CD4-positive, alpha-beta memory T cell (primary cell): ENCODE data around the gene ZNF777. TPM values are rescaled to one million over a fixed set of nuclear protein-coding genes. Genes with fewer than 3 reads are reported as not detected.
"Not testable (repeated sequence)": the region's sequence is repeated elsewhere in the genome, so short reads cannot be mapped to it uniquely, and the experiment has no call there.

ENCODE experiments used
- CTCF ChIA-PET: fragments of 350-600 bp; sonication (Branson Sonifier 250); formaldehyde crosslinking; loops from one replicate; lab custom pipeline; 2021; ENCODE audit warnings: inconsistent platforms; ENCODE audit not compliant: partially characterized antibody; lab: Charles Lee
- POLR2A ChIA-PET: fragments of 350-600 bp; sonication (Branson Sonifier 250); formaldehyde crosslinking; loops from one replicate; lab custom pipeline; 2021; ENCODE audit not compliant: partially characterized antibody; lab: Charles Lee
- DNase-seq, 5 donors: peaks; one replicate each; pipeline versions ENCODE4 v3.0.0 to v3.0.0-alpha.2; 2020 to 2022; ENCODE audit warnings: mixed read lengths in 1 of 5
- H3K27ac ChIP-seq: one replicate; pipeline ENCODE4 v1.7.0; 2013; ENCODE audit warnings: low read depth, low read length
- H3K27me3 ChIP-seq: 2 replicates; pipeline ENCODE4 v1.7.0; 2013; ENCODE audit warnings: mild to moderate bottlenecking, low read length, moderate library complexity; ENCODE audit not compliant: insufficient read depth
- H3K36me3 ChIP-seq: 2 replicates; pipeline ENCODE4 v1.7.0; 2013; ENCODE audit warnings: mild to moderate bottlenecking, low read length, moderate library complexity; ENCODE audit not compliant: insufficient read depth
- H3K4me1 ChIP-seq: 2 replicates; pipeline ENCODE4 v1.7.0; 2013; ENCODE audit warnings: mild to moderate bottlenecking, low read length, moderate library complexity; ENCODE audit not compliant: insufficient read depth
- H3K4me3 ChIP-seq, 2 donors: one replicate each; pipeline ENCODE4 v1.7.0; 2013; ENCODE audit warnings: low read length in 2 of 2, mild to moderate bottlenecking in 1 of 2
- H3K9me3 ChIP-seq, 2 donors: one replicate each; pipeline ENCODE4 v1.7.0; 2013; ENCODE audit warnings: low read length in 2 of 2, control low read depth in 1 of 2; ENCODE audit not compliant: control insufficient read depth in 1 of 2
- H3K27ac Mint-ChIP-seq, 7 donors: one replicate each; pipeline ENCODE4 v1.8.0; 2020 to 2021; ENCODE audit warnings: mixed read lengths in 7 of 7, mild to moderate bottlenecking in 6 of 7, inconsistent platforms in 3 of 7, moderate library complexity in 3 of 7
- H3K27me3 Mint-ChIP-seq, 2 donors: one replicate each; pipeline ENCODE4 v1.8.0; 2020 to 2021; ENCODE audit warnings: mixed read lengths in 2 of 2
- H3K36me3 Mint-ChIP-seq, 2 donors: one replicate each; pipeline ENCODE4 v1.8.0; 2020 to 2021; ENCODE audit warnings: mixed read lengths in 2 of 2, inconsistent platforms in 1 of 2, mild to moderate bottlenecking in 1 of 2
- H3K4me1 Mint-ChIP-seq, 4 donors: one replicate each; pipeline ENCODE4 v1.8.0; 2020 to 2021; ENCODE audit warnings: mixed read lengths in 4 of 4, mild to moderate bottlenecking in 1 of 4
- H3K4me3 Mint-ChIP-seq, 8 donors: one replicate each; pipeline ENCODE4 v1.8.0; 2020 to 2021; ENCODE audit warnings: mixed read lengths in 8 of 8, mild to moderate bottlenecking in 7 of 8, moderate library complexity in 6 of 8, inconsistent platforms in 3 of 8
- H3K9me3 Mint-ChIP-seq, 8 donors: one replicate each; pipeline ENCODE4 v1.8.0; 2020 to 2021; ENCODE audit warnings: mixed read lengths in 8 of 8, mild to moderate bottlenecking in 5 of 8, inconsistent platforms in 3 of 8, moderate library complexity in 1 of 8
- intact Hi-C: fragments of 100-400 bp; cut with micrococcal nuclease; formaldehyde crosslinking; loops from one replicate; pipeline ENCODE4 v1.15.1; 2023
- polyA plus RNA-seq, 2 donors: library from polyadenylated mRNA; unstranded; fragments of 300-500 nt; fragmentation: Illumina TruSeq; gene quantifications; one replicate each; pipeline ENCODE4 v1.2.3, GENCODE V29; 2021
- total RNA-seq, 2 experiments: library from RNA; stranded (reverse); gene quantifications; one replicate each; pipeline ENCODE4 v1.2.3, GENCODE V29; 2021

ZNF777 gene
- total and polyA plus RNA-seq, 4 experiments from 2014 or later = 0.19 to 16.8 (median 9.8) TPM

DNA sequence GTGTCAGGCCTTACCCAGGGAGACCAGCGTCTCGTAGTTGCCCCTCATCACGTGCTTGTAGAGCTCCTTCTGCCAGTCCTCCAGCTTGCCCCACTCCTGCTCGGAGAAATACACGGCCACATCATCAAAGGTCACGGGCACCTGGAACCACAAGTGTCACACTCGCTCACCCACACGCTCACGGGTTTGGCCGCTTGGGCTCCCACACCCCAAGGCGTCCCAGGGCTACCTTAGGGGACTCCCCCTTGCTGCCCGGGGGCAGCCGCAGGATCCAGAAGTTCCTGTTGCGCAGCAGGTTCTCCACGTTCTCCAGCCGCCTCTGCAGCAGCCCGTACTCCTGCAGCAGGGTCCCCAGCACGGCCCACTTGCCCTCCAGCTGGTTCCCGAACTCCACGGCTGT lies 33.1 kb upstream of the ZNF777 start:
- H3K9me3 ChIP-seq, H3K27me3 Mint-ChIP-seq, POLR2A ChIA-PET, H3K4me3 ChIP-seq, H3K27ac ChIP-seq, H3K27ac Mint-ChIP-seq, DNase-seq, CTCF ChIA-PET, H3K27me3 ChIP-seq, H3K9me3 Mint-ChIP-seq, H3K4me3 Mint-ChIP-seq: not testable (repeated sequence)
- peaks cover 17 to 40% (median 27%) of the 10 kb centered on the region in 4 donors for H3K4me1 Mint-ChIP-seq
- intact Hi-C loops = loop anchor here (10.0 kb wide), 1 partner anchor 429 kb away; no protein-coding TSS in a partner anchor
- peaks cover 36% of the 10 kb centered on the region for H3K36me3 ChIP-seq
- peaks cover 42 to 64% of the 10 kb centered on the region in 2 donors for H3K36me3 Mint-ChIP-seq
- peaks cover 31% of the 10 kb centered on the region for H3K4me1 ChIP-seq

- intact Hi-C loops = loop anchor here (10.0 kb wide), 1 partner anchor 429 kb away; no protein-coding TSS in a partner anchor
- Mint-ChIP-seq H3K9me3 (peaks cover 0 to 2% (median 0%) of the 10 kb centered on the region in 8 donors), H3K27me3 (no peaks in the 10 kb centered on the region), H3K4me3 (peak overlapping the region in 1 of 8 donors; percentile 25), H3K27ac (no peak overlapping the region), H3K4me1 (peaks cover 20 to 43% (median 30%) of the 10 kb centered on the region in 4 donors), H3K36me3 (peaks cover 48 to 70% of the 10 kb centered on the region in 2 donors)
- ChIA-PET POLR2A (no interaction called here), CTCF (interaction anchor here (1.6 kb wide), 1 partner anchor 69 kb away, joined by 3 read pairs; no protein-coding TSS in a partner anchor)
- Histone ChIP-seq H3K4me3 (no peak overlapping the region), H3K36me3 (peaks cover 36% of the 10 kb centered on the region), H3K27ac (no peak overlapping the region), H3K27me3 (no peaks in the 10 kb centered on the region), H3K9me3 (no peaks in the 10 kb centered on the region), H3K4me1 (peaks cover 31% of the 10 kb centered on the region)
- DNase-seq = no peak
Measured at GRCh38 chr7:149493366-149493765, 32.5 kb upstream of the ZNF777 start.

- H3K4me3 ChIP-seq = no peak overlapping the region
- no peaks in the 10 kb centered on the region for H3K9me3 ChIP-seq
- DNase-seq = no peak
- Mint-ChIP-seq H3K27me3 (no peaks in the 10 kb centered on the region), H3K4me3 (no peak overlapping the region), H3K27ac (peak overlapping the region in 1 of 7 donors; percentile 32), H3K36me3 (peaks cover 67 to 86% of the 10 kb centered on the region in 2 donors), H3K9me3 (peaks cover 0 to 2% (median 0%) of the 10 kb centered on the region in 8 donors), H3K4me1 (peaks cover 14 to 24% (median 18%) of the 10 kb centered on the region in 4 donors)
- no peaks in the 10 kb centered on the region for H3K27me3 ChIP-seq
- POLR2A ChIA-PET = no interaction called here
- CTCF ChIA-PET = no interaction called here
- intact Hi-C loops = loop anchor here (10.0 kb wide), 1 partner anchor 425 kb away; no protein-coding TSS in a partner anchor
- peaks cover 45% of the 10 kb centered on the region for H3K36me3 ChIP-seq
- H3K27ac ChIP-seq = no peak overlapping the region
- peaks cover 8% of the 10 kb centered on the region for H3K4me1 ChIP-seq
Measured at GRCh38 chr7:149490083-149490760, 29.4 kb upstream of the ZNF777 start.

DNA sequence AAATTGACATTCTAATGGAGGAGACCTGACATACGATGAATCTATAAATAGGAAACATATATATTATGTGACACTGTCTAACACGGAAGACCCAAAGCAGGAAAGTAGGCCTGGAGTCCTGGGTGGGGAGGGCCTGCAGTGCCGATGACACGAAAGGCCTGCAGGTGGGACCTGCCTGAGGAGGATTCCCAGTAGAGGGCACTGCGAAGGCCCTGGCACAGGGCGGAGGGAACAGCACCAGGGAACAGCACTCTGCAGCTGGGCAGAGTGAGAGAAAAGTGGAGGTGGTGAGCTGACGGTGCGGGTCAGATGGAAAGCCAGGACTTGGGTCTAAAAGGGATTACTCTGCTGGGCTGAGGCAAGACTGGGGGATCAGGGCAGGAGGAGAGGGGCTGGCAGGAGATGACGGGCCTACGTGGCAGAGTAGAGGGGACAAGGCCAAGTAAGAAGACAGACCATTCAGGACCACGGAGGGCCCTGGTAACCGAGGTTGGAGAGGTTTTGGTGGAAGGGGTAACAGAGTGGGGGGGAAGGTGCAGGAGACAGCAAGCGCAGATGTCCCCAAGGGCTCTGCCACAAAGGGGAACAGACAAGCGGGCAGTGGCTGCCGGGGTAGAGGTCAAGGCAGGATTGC lies 28.6 kb upstream of the ZNF777 start:
- Histone ChIP-seq H3K27me3 (no peaks in the 10 kb centered on the region), H3K9me3 (no peaks in the 10 kb centered on the region), H3K4me3 (no peak overlapping the region), H3K36me3 (peaks cover 45% of the 10 kb centered on the region), H3K4me1 (peaks cover 1% of the 10 kb centered on the region), H3K27ac (no peak overlapping the region)
- peaks cover 10 to 17% (median 14%) of the 10 kb centered on the region in 4 donors for H3K4me1 Mint-ChIP-seq
- CTCF ChIA-PET = no interaction called here
- H3K9me3 Mint-ChIP-seq = peaks cover 0 to 2% (median 0%) of the 10 kb centered on the region in 8 donors
- H3K27me3 Mint-ChIP-seq = no peaks in the 10 kb centered on the region
- no peak overlapping the region for H3K4me3 Mint-ChIP-seq
- peak overlapping the region in 1 of 7 donors; percentile 21 for H3K27ac Mint-ChIP-seq
- intact Hi-C loops = loop anchor here (10.0 kb wide), 1 partner anchor 425 kb away; no protein-coding TSS in a partner anchor
- peaks cover 70 to 87% of the 10 kb centered on the region in 2 donors for H3K36me3 Mint-ChIP-seq
- no peak for DNase-seq
- POLR2A ChIA-PET = no interaction called here

- ChIA-PET POLR2A (no interaction called here), CTCF (interaction anchor here (0.7 to 1.8 kb wide), 3 partner anchors 11 to 56 kb away, joined by 3 to 7 read pairs (median 4); partner anchors contain the start of gene ZNF777)
- Histone ChIP-seq H3K4me1 (no peaks in the 10 kb centered on the region), H3K27ac (no peak overlapping the region), H3K27me3 (no peaks in the 10 kb centered on the region), H3K4me3 (no peak overlapping the region), H3K9me3 (no peaks in the 10 kb centered on the region), H3K36me3 (peaks cover 23% of the 10 kb centered on the region)
- intact Hi-C loops = no loop called here
- Mint-ChIP-seq H3K27me3 (no peaks in the 10 kb centered on the region), H3K27ac (no peak overlapping the region), H3K4me3 (no peak overlapping the region), H3K4me1 (peaks cover 0 to 6% (median 2%) of the 10 kb centered on the region in 4 donors), H3K9me3 (peaks cover 0 to 7% (median 0%) of the 10 kb centered on the region in 8 donors), H3K36me3 (peaks cover 47 to 48% of the 10 kb centered on the region in 2 donors)
- no peak for DNase-seq
Measured at GRCh38 chr7:149479568-149479967, 18.7 kb upstream of the ZNF777 start.

- no peaks in the 10 kb centered on the region for H3K27me3 Mint-ChIP-seq
- no peak overlapping the region for H3K4me3 Mint-ChIP-seq
- ChIA-PET CTCF (interaction anchor here (1.8 kb wide), 1 partner anchor 18 kb away, joined by 7 read pairs; the partner anchor contains the start of gene ZNF777), POLR2A (no interaction called here)
- Histone ChIP-seq H3K36me3 (peaks cover 23% of the 10 kb centered on the region), H3K9me3 (no peaks in the 10 kb centered on the region), H3K27ac (no peak overlapping the region), H3K27me3 (no peaks in the 10 kb centered on the region), H3K4me3 (no peak overlapping the region), H3K4me1 (no peaks in the 10 kb centered on the region)
- H3K27ac Mint-ChIP-seq = peak overlapping the region in 2 of 7 donors; percentile 44 to 80
- intact Hi-C loops = no loop called here
- H3K36me3 Mint-ChIP-seq = peaks cover 50 to 54% of the 10 kb centered on the region in 2 donors
- peaks cover 0 to 7% (median 0%) of the 10 kb centered on the region in 8 donors for H3K9me3 Mint-ChIP-seq
- no peak for DNase-seq
- peaks cover 0 to 6% (median 2%) of the 10 kb centered on the region in 4 donors for H3K4me1 Mint-ChIP-seq
Measured at GRCh38 chr7:149478754-149479153, 17.9 kb upstream of the ZNF777 start.
